ENCODE measurements around the gene SEM1. TPM values are rescaled to one million over a fixed set of nuclear protein-coding genes. Genes with fewer than 3 reads are reported as not detected.
"Not testable (repeated sequence)": the region's sequence is repeated elsewhere in the genome, so short reads cannot be mapped to it uniquely, and the experiment has no call there.

The SEM1 gene
- total RNA-seq, 2 donors from 2014 or later, result 15.1 to 33.1 TPM

DNA sequence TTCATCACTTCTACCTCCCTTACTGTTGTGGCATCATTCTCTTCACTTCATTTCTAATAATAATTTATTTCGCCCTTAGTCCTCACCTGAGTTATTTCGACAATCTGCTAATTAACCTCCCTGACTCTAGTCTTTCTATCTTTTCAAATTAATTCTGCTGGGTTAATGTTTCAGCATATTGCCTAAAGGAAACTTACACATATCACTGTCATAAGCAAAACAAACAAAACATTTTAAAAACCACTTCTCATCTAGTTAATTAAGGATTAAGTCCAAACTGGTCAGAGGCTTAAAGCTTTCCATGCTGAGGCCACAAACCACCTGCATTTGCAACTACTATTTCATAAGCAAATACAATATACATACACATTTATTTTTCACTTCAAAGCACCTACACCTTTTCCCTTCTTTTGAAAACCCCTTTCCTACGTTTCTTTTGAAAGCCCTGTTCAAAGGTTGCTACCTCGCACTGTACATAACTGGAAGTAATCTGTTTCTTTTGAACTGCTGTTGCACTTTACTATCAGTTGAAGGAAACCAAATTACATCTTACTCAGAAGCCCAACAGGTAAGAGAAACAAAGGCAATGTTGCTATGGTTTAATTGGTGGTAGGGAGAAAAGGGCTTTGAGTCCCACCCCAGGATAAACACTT lies 10.3 kb downstream of the SEM1 start:
- peaks cover 0 to 13% of the 10 kb centered on the region in 2 donors for H3K4me1 ChIP-seq
- no peaks in the 10 kb centered on the region for H3K27me3 ChIP-seq
- H3K27ac ChIP-seq, result no peak overlapping the region
- no peaks in the 10 kb centered on the region for H3K9me3 ChIP-seq
- no peak overlapping the region for H3K4me3 ChIP-seq
- no peak for DNase-seq (ENCODE audit: low spot score)
- H3K36me3 ChIP-seq, result no peaks in the 10 kb centered on the region
- no peak for TF ChIP-seq CTCF (IDR thresholded peaks at IDR 0.05)

DNA sequence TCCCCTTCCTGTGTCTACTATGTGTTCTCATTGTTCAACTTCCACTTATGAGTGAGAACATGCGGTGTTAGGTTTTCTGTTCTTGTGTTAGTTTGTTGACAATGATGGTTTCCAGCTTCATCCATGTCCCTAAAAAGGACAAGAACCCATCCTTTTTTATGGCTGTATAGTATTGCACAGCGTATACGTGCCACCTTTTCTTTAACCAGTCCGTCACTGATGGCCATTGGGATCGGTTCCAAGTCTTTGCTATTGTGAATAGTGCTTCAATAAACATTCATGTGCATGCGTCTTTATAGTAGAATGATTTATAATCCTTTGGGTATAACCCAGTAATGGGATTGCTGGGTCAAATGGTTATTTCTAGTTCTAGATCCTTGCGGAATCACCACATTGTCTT lies 11.2 kb downstream of the SEM1 start:
- not testable (repeated sequence) for H3K4me3 ChIP-seq; H3K36me3 ChIP-seq; DNase-seq (ENCODE audit: low spot score); H3K9me3 ChIP-seq; H3K27ac ChIP-seq; H3K27me3 ChIP-seq
- peaks cover 0 to 15% of the 10 kb centered on the region in 2 donors for H3K4me1 ChIP-seq

DNA sequence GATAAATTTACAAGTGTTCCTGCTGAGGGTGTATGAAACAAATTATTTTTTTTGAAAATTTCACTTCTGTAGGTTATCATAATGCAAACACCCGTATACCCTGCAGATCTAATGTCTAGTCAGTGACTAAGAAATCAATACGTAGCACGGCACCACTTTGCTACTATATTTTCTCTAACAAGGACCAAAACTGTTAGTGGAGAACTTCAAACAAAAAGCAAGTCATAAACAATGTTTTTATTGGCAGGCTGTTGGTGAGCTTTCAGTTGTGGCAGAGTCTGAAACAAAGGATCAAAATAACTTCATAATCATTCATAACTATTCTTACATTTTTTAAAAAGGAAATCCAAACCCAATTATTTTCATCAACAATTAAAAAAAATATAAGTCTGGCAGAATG lies 11.8 kb downstream of the SEM1 start:
- no peak overlapping the region for H3K27ac ChIP-seq
- no peaks in the 10 kb centered on the region for H3K27me3 ChIP-seq
- H3K4me1 ChIP-seq, result peaks cover 0 to 19% of the 10 kb centered on the region in 2 donors
- DNase-seq (ENCODE audit: low spot score), result no peak
- no peaks in the 10 kb centered on the region for H3K9me3 ChIP-seq
- no peak overlapping the region for H3K4me3 ChIP-seq
- TF ChIP-seq CTCF (IDR thresholded peaks at IDR 0.05), result no peak
- no peaks in the 10 kb centered on the region for H3K36me3 ChIP-seq

DNA sequence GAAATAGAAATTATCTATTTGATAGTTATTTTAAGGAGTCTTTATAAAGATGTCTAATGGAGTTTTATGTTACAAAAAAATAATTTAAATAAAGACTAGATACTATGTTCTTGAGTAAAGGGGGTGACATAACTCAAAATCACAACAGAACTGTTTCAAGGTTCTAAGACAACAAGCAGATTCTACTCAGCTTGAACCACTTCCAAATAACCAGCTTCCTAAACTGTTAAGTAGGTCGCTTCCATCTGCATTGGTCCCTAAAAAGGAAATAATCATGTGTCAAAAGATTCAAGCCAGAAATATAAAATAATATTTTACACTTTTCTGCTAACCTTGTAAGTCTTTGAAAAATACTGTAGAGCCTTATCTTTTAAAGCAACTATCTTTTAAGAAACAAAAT lies 14.1 kb downstream of the SEM1 start:
- DNase-seq (ENCODE audit: low spot score), result no peak
- no peaks in the 10 kb centered on the region for H3K9me3 ChIP-seq
- no peaks in the 10 kb centered on the region for H3K27me3 ChIP-seq
- TF ChIP-seq CTCF (IDR thresholded peaks at IDR 0.05), result no peak
- peak overlapping the region in 1 of 2 donors; percentile 28 for H3K27ac ChIP-seq
- H3K36me3 ChIP-seq, result no peaks in the 10 kb centered on the region
- no peak overlapping the region for H3K4me3 ChIP-seq
- H3K4me1 ChIP-seq, result peaks cover 0 to 25% of the 10 kb centered on the region in 2 donors

- Histone ChIP-seq H3K4me3 (no peak overlapping the region), H3K36me3 (no peaks in the 10 kb centered on the region), H3K27ac (no peak overlapping the region), H3K4me1 (peaks cover 0 to 36% of the 10 kb centered on the region in 2 donors), H3K9me3 (no peaks in the 10 kb centered on the region), H3K27me3 (no peaks in the 10 kb centered on the region)
- no peak for TF ChIP-seq CTCF (IDR thresholded peaks at IDR 0.05)
- no peak for DNase-seq (ENCODE audit: low spot score)
Observed at GRCh38 chr7:96694082-96694481, 15.6 kb downstream of the SEM1 start.

DNA sequence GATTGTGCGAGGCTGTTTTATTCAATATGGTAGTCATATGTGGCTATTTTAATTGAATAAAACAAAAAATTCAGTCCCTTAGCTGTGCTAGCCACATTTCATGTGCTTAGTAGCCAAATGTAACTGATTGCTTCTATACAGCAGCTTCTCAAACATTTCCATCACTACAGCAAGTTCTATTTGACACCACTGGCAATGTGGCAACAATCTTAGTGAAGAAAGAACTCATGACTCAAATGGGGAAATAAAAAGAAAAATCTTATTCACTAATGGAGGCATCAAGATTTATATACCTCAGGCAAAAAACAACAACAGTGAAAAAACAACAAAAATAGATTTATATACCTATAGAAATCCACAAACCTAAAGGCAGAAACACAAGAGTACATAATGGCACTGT lies 17.9 kb downstream of the SEM1 start:
- peaks cover 0 to 36% of the 10 kb centered on the region in 2 donors for H3K4me1 ChIP-seq

More for the DNA sequence above, 17.9 kb downstream of the SEM1 start:
- Histone ChIP-seq H3K9me3 (no peaks in the 10 kb centered on the region), H3K4me3 (no peak overlapping the region), H3K36me3 (peaks cover 5% of the 10 kb centered on the region), H3K27me3 (no peaks in the 10 kb centered on the region), H3K27ac (no peak overlapping the region)
- DNase-seq (ENCODE audit: low spot score), result no peak
- no peak for TF ChIP-seq CTCF (IDR thresholded peaks at IDR 0.05)
